GM12864 (cell line): ENCODE results near the gene EXOSC1.
"Not testable (repeated sequence)": the region's sequence is repeated elsewhere in the genome, so short reads cannot be mapped to it uniquely, and the experiment has no call there.

Experiments
- DNase-seq: peaks from one replicate; pipeline ENCODE4 v3.0.0-alpha.2; 2011; ENCODE audit warnings: low read depth
- H3K4me3 ChIP-seq: 2 replicates; pipeline ENCODE4 v1.5.1; 2011; ENCODE audit warnings: mild to moderate bottlenecking, low read depth, low read length, control low read depth
- CTCF ChIP-seq: IDR thresholded peaks from 2 replicates; pipeline ENCODE4 v1.5.1; 2011; ENCODE audit warnings: low read depth, mild to moderate bottlenecking, moderate library complexity, low read length, control low read depth, inconsistent platforms; ENCODE audit errors: missing control alignments

EXOSC1 gene

DNA sequence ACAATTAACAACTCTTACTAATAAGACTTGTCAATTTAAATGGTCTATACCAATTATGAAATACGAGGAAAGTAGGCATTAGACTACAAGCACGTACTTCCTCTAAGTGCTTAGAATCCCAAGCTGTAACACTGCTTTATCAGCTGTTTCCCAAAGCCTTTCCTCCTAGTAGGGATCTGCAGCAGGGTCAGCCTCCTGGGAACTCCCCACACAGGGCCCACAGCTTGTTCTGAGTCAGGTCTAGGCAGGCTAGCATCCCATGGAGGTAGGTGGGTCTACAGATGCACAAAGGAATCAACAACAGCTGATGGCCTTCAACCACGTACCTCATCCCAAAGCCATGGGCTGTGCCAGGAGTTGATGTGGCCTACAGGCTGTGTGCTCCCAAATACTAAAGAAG, 37.7 kb upstream of the EXOSC1 start:
- DNase-seq: no peak
- no peak overlapping the region for H3K4me3 ChIP-seq
- no peak for TF ChIP-seq CTCF

DNA sequence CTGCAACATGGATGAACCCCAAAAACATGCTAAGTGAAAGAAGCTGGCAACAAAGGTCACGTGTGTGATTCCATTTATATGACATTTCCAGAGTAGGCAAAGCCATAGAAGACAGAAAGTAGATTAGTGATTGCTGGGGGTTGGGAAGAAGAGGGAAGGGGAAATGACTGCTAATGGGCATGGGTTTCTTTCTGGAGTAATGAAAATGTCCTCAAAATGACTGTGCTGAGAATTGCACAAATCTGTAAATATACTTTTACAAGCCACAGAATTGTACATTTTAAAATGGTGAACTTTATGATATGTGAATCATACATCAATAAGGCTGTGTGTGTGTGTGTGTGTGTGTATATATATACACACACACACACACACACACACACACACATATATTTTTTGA, 36.6 kb upstream of the EXOSC1 start:
- DNase-seq: no peak
- TF ChIP-seq CTCF: no peak
- H3K4me3 ChIP-seq: no peak overlapping the region

DNA sequence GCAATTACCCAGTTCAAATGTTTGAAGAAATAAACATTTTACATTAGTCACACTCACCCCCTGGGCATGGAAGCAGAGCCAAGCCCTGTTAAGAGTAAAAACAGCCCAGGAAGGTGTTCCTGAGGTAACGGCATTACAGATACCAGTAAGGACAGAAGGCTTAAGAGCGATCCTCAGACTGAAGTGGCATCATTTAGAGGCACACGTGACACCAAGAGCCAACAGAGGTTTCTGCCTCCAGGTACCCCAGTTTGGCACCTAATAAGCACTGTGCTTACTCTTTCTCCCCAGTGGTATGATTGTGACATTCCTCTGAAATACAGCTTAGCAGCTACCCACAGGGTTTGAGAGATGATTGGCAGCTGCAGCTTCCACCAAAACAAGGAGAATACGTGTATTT, 35.3 kb upstream of the EXOSC1 start:
- no peak overlapping the region for H3K4me3 ChIP-seq
- no peak for TF ChIP-seq CTCF
- no peak for DNase-seq

DNA sequence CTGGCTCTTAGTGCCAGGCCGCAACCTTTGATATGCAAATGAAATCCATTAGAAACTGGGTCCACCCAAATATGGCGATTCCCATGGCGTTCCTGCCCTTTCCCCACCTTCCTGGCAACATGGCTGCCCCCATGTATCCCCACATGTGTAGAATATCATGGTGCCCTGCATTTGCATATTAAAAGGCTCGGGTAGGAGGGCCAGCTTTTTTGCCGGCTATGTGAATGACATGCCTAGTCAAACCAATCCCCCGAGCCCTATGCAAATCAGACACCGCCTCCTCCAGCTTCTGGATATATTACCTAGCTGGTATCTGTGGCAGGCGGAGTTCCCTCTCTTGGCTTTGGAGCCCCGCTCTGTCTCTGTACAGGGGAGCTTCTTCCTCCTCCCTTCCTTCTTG, 34.1 kb upstream of the EXOSC1 start:
- no peak for DNase-seq

DNA sequence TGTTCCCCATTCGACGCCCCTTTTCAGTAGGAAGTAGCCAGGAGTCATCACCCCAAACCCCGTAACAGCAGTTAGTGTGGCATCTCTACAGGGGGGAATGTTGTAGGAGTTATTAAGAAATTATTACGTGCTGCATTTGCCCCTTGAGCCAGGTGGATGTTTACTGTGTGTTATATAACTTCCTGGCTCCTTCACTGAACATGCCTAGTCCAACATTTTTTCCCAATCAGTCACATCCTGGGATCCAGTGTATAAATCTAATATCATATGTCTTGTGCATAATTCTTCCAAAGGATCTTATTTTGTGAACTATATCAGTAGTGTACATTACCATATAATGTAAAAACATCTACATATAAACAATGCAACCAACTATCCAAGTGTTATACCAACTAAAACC, 33.6 kb upstream of the EXOSC1 start:
- not testable (repeated sequence) for DNase-seq, H3K4me3 ChIP-seq

More for the DNA sequence above, 34.1 kb upstream of the EXOSC1 start:
- no peak for TF ChIP-seq CTCF
- no peak overlapping the region for H3K4me3 ChIP-seq

GRCh38 chr10:97475936-97476594, 30.3 kb upstream of the EXOSC1 start:
- no peak for TF ChIP-seq CTCF
- no peak for DNase-seq
- no peak overlapping the region for H3K4me3 ChIP-seq

- no peak overlapping the region for H3K4me3 ChIP-seq
- no peak for DNase-seq
- TF ChIP-seq CTCF: no peak
Measured at GRCh38 chr10:97474918-97475317, 29.1 kb upstream of the EXOSC1 start.

DNA sequence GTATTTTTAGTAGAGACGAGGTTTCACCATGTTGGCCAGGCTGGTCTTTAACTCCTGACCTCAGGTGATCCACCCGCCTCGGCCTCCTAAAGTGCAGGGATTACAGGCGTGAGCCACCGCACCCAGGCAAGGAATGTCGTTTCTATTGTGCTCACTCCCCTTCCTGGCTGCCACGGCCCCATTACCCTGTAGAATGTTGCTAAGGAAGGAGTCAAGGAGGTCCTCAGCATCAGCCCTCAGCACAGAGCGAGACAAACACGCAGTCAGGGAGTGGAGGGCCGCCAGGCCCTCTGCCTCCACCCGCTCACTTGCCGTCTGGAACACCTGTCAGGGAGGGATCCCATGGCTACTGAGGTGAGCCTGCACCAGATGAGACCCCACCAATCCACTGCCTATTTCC, 23.0 kb upstream of the EXOSC1 start:
- H3K4me3 ChIP-seq, DNase-seq: not testable (repeated sequence)
